GM21423 (cell line): ENCODE measurements around the gene PKD1L1.
"Not testable (repeated sequence)": the region's sequence is repeated elsewhere in the genome, so short reads cannot be mapped to it uniquely, and the experiment has no call there.

ENCODE experiments used
- ATAC-seq: cut with Tn5 transposase; IDR thresholded peaks from one replicate; pipeline ENCODE4 v1.9.1; 2021; ENCODE audit warnings: mild to moderate bottlenecking, moderate library complexity; ENCODE audit not compliant: unreplicated experiment

Gene PKD1L1

GRCh38 chr7:47957156-47957555, 8.9 kb upstream of the PKD1L1 start:
- ATAC-seq = no peak

GRCh38 chr7:47956220-47956619, 8.0 kb upstream of the PKD1L1 start:
- ATAC-seq = no peak

DNA sequence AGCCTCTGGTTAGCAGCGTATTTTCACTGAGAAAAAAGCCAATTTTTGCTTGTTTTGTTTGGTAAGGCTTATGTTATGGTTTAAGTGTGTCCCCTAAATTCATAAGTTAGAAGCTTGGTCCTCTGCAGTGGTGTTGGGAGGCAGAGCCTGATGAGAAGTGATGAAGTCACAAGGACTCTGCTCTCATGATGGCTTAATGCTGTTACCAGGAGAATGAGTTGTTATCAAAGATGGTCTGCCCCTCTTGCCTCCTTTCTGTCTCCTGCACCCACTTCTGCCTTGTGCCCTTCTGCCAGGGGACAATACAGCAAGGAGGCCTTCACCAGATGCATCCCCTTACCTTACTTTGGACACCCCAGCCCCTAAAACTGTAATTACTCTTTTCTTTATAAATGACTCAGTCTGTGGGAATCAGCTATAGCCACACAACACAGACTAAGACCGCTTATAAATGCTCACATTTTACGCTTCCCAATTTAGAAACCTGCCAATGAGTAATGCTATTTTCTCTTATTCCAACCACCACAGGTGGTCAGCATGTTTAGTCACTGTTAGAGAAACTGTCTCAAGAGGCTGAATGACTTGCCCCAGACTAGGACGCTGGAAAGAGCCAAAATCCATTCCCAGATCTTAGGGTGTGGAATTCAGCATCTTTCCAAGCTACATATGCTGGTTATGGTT, 6.1 kb upstream of the PKD1L1 start:
- ATAC-seq = peak; percentile 36

GRCh38 chr7:47953822-47954221, 5.6 kb upstream of the PKD1L1 start:
- peak; percentile 54 for ATAC-seq

DNA sequence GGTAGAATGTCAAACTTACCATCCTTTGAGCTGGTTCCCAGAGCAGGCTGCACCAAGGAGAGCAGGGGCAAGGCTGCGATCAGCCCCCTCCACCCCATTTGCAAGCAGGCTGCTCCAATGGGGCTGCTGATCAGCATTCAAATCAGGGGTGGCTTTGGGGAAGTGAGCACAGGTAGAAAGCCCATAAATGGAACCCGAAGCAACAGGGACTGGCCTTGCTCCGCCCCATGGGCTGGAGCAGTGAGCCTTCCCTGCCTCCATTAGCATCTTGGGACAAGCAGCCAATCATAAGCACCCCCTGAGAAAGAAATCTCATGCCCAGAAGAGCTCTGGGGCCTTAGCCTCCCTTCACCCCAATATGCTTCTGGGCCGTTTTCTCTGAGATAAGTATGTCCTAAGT, 4.0 kb upstream of the PKD1L1 start:
- ATAC-seq = no peak

DNA sequence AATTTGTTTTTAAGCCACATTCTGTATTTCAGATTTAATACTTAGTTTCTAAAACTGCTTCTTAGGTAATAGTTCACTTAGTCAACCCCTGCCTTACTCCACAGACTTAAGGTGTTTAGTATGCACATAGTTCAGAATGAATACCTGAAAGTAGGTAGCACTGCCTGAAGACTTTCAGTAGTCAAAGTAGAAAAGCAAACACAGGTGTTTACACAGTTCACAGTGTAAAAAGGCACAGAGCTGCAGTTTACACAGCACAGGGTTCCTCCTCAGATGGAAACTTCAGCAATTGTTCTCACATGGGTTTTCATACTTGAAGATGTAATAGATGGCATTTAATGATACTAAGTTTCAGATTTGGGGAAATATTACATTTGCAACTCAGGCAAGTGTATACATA, 3.1 kb upstream of the PKD1L1 start:
- ATAC-seq = no peak

GRCh38 chr7:47950714-47951113, 2.4 kb upstream of the PKD1L1 start:
- no peak for ATAC-seq

DNA sequence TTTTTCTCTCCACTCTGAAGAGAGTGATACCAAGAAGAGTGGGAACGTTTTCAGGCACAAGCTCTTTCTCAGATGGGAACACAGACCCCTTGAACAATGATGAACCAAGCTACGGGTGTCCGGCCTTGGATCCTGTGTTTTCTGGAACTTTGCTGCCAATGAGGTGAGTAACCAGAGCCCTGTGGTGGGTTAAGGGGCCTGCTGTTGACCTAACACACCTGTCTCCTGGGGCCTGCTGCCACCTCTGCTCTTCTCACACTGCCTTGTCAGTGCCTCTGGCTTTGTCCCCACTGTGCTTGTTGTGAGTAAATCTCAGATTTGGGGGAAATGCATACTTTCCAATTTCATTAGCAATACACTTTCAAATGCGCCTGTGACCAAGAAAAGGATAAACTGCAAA, 1.4 kb upstream of the PKD1L1 start:
- no peak for ATAC-seq

GRCh38 chr7:47947355-47947749, 914 bp downstream of the PKD1L1 start:
- no peak for ATAC-seq

DNA sequence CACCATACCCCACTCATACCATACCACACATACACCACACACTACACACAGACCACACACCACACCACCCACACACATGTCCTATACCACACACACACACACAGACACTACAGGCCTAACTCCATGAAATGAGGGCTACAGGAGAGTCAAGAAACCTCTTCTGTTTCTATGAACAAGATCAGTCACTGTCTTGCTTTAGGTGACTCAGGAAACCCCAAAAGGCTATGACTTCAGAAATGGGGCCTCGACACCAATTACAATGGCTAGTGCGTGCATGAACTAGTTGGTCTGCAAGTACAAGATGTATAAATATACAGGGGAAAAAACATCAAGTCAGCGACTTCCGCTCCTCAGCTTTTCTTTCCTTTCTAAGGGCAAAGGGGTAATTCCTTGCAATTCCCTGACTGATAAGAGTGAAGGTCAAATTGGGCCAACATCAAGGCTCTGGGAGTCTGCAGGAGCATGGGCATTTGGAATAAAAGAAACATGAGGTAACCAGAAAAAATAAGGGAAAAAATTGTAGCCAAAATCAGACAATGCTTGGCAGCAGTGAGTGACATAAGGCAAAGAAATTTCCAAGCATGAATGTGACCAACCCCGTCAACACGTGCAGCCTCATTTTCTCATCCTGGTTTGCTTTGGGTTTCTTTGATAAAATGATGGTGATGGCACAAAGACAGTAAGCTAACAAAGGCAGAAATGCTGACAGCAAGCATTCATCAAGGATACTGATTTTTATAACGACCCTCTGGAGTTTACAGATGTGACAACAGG, 1.5 kb downstream of the PKD1L1 start:
- ATAC-seq = no peak

DNA sequence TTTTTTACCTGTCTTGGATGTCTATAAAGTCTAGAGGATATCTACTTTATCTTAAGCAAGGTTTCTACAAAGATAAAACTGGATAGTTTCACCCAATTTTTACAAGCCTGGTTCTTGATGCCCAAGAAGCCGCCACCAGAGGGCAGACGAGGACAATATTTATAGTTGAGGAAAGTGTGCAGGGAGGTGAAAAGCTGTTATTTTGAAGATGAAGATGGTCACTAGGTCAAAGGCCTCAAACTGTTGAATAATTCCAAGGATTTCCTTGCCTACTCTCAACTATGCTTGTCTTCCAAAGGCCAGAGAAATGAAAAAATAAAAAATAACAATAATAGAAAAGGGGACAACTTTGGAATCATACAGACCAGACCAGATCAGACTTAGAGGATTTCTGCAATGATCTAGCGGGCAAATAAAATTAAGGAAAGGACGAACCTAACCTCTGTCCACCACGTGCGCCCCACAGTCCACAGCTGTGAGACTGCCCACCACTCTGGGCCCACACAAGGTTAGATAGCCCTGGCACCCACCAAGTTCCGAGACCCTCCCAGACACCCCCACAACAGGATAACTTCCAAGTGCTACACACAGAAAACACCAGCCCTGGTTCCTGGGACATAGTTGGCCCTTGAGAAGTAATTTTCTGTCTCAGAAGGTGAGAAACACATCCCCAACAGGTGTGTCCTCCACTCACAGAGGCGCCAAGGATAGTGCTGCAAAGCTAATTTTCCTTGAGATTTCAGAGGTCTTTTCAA, 2.8 kb downstream of the PKD1L1 start:
- ATAC-seq = no peak

- no peak for ATAC-seq
Measured at GRCh38 chr7:47944536-47945260, 3.6 kb downstream of the PKD1L1 start.

DNA sequence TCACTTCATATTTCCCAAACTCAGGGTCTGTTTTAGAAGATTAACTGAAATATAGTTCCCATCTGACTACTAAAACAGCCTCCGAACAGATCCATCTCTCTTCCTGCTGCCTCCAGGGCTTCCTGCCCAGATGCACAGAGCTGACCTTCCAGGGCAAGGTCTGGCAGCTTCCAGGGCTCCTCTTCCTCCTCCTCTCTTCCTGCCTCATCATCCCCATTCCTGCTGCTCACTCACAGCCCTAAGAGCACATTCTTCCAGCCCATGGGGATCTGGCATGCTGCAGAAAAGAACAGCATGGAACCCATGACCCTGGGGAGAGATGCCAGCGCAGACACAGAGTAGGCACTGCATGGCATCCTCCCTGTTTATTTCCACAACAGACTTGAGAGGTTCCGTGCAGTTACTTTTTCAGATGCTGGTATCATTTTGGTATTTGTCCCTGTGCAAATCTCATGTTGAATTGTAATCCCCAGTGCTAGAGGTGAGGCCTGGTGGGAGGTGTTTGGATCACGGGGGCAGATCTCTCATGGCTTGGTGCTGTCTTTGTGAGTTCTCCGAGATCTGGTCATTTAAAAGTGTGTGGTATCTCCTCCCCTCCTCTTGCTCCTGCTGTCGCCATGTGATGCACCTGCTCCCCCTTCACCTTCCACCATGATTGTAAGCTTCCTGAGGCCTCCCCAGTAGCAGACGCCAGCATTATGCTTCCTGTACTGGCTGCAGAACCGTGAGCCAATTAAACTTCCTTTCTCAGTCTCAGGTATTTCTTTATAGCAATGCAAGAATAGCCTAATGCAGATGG, 4.4 kb downstream of the PKD1L1 start:
- ATAC-seq = no peak

DNA sequence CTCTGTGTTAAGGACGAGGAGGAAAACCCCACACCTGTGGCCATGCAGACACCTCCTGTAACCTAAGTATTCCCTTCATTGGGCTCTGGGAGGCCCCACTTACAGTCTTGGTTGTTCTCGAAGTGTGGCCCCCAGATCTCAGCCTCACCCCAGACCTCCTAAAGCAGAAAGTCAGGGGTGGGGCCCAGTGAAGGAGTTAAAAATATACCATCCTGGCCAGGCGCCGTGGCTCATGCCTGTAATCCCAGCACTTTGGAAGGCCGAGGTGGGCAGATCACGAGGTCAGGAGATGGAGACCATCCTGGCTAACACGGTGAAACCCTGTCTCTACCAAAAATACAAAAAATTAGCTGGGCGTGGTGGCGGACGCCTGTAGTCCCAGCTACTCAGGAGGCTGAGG, 5.6 kb downstream of the PKD1L1 start:
- ATAC-seq = not testable (repeated sequence)

DNA sequence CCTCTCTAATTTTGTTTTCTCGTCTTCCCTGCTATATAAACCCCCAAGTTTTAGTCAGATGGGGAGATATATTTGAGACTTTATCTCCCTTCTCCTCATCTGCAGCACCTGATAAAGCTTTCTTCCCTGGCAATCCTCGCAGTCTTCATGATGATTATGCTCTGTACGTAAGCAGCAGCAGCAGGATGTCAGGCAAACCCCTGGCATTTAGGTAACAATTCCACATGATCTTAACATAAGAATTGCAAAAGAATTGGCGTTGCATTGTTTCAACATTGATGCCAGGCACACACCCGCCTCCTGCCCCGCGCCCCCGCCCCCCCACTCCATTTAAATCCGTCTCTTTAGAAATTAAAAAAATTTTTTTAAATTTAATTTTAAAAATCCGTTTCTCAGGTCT, 6.1 kb downstream of the PKD1L1 start:
- ATAC-seq = no peak

DNA sequence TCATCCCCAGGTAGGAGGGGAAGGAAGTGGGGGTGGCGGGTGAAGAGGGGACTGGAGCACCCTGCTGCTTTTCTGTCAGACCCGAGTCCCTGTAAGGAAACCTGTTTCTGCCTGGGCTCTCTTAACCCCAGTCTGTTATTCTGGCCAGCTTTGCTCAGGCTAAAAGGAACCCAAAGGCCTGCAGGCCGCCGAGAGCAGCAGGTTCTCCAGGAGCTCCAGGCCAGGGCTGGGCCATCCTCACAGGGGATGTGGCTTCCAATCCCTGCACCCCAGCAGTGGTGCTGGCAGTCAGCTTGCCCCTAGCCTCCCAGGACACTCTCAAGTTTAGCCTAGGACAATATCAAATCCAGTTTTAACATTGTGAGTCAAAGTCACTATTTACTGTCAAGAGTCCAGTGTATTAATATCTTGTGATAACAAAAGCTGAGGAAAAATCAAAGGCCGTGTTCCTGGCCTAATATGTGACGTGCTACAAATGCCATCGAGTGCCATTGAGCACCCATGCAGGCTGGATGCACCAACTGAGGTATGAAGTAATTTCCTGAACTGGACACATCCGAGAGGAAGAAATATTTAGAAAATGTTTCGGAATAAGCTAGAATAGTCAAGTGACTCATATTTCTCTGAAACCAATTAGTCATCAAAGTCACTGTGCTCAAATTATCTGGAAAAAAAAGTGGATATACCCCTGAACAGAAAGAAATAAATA, 7.0 kb downstream of the PKD1L1 start:
- ATAC-seq = no peak

- ATAC-seq = no peak
Measured at GRCh38 chr7:47940088-47941013, 7.9 kb downstream of the PKD1L1 start.

DNA sequence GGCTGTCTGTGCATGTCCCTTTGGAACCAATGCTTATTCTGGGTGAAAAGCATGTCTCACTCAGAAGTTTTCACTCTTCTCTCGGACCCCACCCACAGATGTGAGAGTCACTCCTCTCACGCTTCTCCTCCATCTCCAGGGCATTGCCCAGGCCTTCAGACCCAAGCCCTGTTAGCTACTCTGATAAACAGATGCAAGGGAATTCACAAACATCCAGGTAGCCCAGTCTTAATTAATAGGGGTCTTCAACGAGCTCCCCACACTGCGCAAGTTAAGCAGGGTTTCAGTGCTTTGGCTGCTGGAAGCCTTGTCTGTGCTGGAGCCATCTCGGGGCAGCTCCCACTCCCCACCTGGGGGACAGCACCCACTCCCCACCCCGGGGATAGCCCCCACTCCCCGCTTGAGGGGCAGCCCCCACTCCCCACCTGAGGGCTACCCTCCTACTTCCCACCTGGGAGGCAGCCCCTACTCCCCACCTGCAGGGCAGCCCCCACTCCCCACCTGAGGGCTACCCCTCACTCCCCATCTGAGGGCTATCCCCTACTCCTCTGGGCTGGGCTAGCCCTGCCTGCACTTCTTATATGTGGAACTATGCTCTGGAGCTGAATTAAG, 8.7 kb downstream of the PKD1L1 start:
- no peak for ATAC-seq
